ENCODE results near the gene SH3BP5L.

- TF ChIP-seq ESRRA (IDR thresholded peaks at IDR 0.05; ENCODE audit: low read length) (no peak), FOS (IDR thresholded peaks at IDR 0.05; ENCODE audit: borderline replicate concordance, extremely low read depth, insufficient read length) (no peak), MLLT1 (IDR thresholded peaks at IDR 0.05) (no peak), E2F8 (IDR thresholded peaks at IDR 0.05; ENCODE audit: low read depth, partially characterized antibody) (no peak), CTCF (IDR thresholded peaks at IDR 0.05 in 2 of 3, conservative IDR thresholded peaks at IDR 0.05 in 1 of 3; ENCODE audit: control insufficient read depth in 2 of 3, extremely low read depth in 1 of 3, insufficient read depth in 1 of 3, low read depth in 3 of 3, low read length in 3 of 3) (no peak), PAX5 (IDR thresholded peaks at IDR 0.05; ENCODE audit: borderline replicate concordance, low read depth, low read length) (no peak), EZH2 (IDR thresholded peaks at IDR 0.05; ENCODE audit: borderline replicate concordance, control insufficient read depth, low read depth, low read length) (no peak), ZBTB33 (IDR thresholded peaks at IDR 0.05) (no peak), NBN (IDR thresholded peaks at IDR 0.05) (no peak), NRF1 (conservative IDR thresholded peaks at IDR 0.05; ENCODE audit: low read depth, low read length) (no peak), ZNF274 (IDR thresholded peaks at IDR 0.05; ENCODE audit: insufficient read depth, insufficient read length) (no peak), FOXM1 (IDR thresholded peaks at IDR 0.05; ENCODE audit: low read depth, low read length) (no peak), NFIC (IDR thresholded peaks at IDR 0.05; ENCODE audit: low read depth, low read length) (no peak)
Observed at GRCh38 chr1:248848602-248849001, 22.9 kb upstream of the SH3BP5L start.
